SK-N-SH treated with all-trans-retinoic acid at 6 μM for 48 hours (cell line): ENCODE results near the gene MFAP1.
"Not testable (repeated sequence)": the region's sequence is repeated elsewhere in the genome, so short reads cannot be mapped to it uniquely, and the experiment has no call there.

Source experiments
- ATAC-seq: fragments of 200-7000 bp; cut with Tn5 transposase; 3 replicates; pipeline ENCODE4 v1.9.1; 2020; ENCODE audit warnings: mild to moderate bottlenecking, moderate library complexity
- ARNTL ChIP-seq: fragments of 450-650 bp; formaldehyde crosslinking; IDR thresholded peaks from 2 replicates; pipeline ENCODE4 v1.5.0; 2020; ENCODE audit warnings: low read depth, mild to moderate bottlenecking, moderate library complexity, borderline replicate concordance
- BACH2 ChIP-seq: fragments of 250-450 bp; sonication (Bioruptor Pico); IDR thresholded peaks from 2 replicates; pipeline ENCODE4 v1.9.0; 2021; ENCODE audit warnings: mild to moderate bottlenecking, borderline replicate concordance
- CSDC2 ChIP-seq: fragments of 250-450 bp; sonication (Bioruptor Pico); IDR thresholded peaks from 2 replicates; pipeline ENCODE4 v1.5.0; 2020; ENCODE audit warnings: mild to moderate bottlenecking, moderate library complexity
- ESRRG ChIP-seq: fragments of 250-450 bp; sonication (Bioruptor Pico); IDR thresholded peaks from 2 replicates; pipeline ENCODE4 v1.6.1; 2021; ENCODE audit warnings: mild to moderate bottlenecking
- OSR1 ChIP-seq: fragments of 250-450 bp; sonication (Bioruptor Pico); IDR thresholded peaks from 2 replicates; pipeline ENCODE4 v1.8.0; 2022; ENCODE audit warnings: moderate library complexity, mild to moderate bottlenecking, inconsistent platforms
- PPARA ChIP-seq: fragments of 250-450 bp; sonication (Bioruptor Pico); IDR thresholded peaks from 2 replicates; pipeline ENCODE4 v1.5.0; 2020; ENCODE audit warnings: mild to moderate bottlenecking, borderline replicate concordance
- SNAI2 ChIP-seq: fragments of 250-450 bp; sonication (Bioruptor Pico); IDR thresholded peaks from 2 replicates; pipeline ENCODE4 v1.5.0; 2020; ENCODE audit warnings: mild to moderate bottlenecking, moderate library complexity
- TCF4 ChIP-seq: fragments of 250-450 bp; sonication (Bioruptor Pico); IDR thresholded peaks from 2 replicates; pipeline ENCODE4 v1.8.0; 2021; ENCODE audit warnings: mild to moderate bottlenecking, moderate library complexity, borderline replicate concordance
- TOX ChIP-seq: fragments of 250-450 bp; sonication (Bioruptor Pico); IDR thresholded peaks from 2 replicates; pipeline ENCODE4 v1.8.0; 2021; ENCODE audit warnings: mild to moderate bottlenecking, moderate library complexity, borderline replicate concordance
- ZC3H10 ChIP-seq: fragments of 250-450 bp; sonication (Bioruptor Pico); IDR thresholded peaks from 2 replicates; pipeline ENCODE4 v1.5.1; 2021; ENCODE audit warnings: mild to moderate bottlenecking, moderate library complexity
- ZFP3 ChIP-seq: fragments of 250-450 bp; sonication (Bioruptor Pico); IDR thresholded peaks from 2 replicates; pipeline ENCODE4 v1.5.0; 2020; ENCODE audit warnings: mild to moderate bottlenecking, moderate library complexity
- ZFP30 ChIP-seq: fragments of 450-650 bp; formaldehyde crosslinking; IDR thresholded peaks from 2 replicates; pipeline ENCODE4 v1.5.0; 2022; ENCODE audit warnings: mild to moderate bottlenecking, moderate library complexity
- ZNF565 ChIP-seq: fragments of 450-650 bp; formaldehyde crosslinking; conservative IDR thresholded peaks from 2 replicates; pipeline ENCODE4 v1.5.0; 2020; ENCODE audit warnings: low read depth, mild to moderate bottlenecking, moderate library complexity
- ZNF8 ChIP-seq: fragments of 450-650 bp; formaldehyde crosslinking; IDR thresholded peaks from 2 replicates; pipeline ENCODE4 v1.5.0; 2020; ENCODE audit warnings: mild to moderate bottlenecking, moderate library complexity
- TF ChIP-seq, protein P1 (sequence below): fragments of 250-450 bp; sonication (Bioruptor Pico); IDR thresholded peaks from 2 replicates; pipeline ENCODE4 v1.5.0; 2020; ENCODE audit warnings: mild to moderate bottlenecking, moderate library complexity
- TF ChIP-seq, protein P2 (sequence below): fragments of 250-450 bp; sonication (Bioruptor Pico); IDR thresholded peaks from 2 replicates; pipeline ENCODE4 v1.8.0; 2021; ENCODE audit warnings: low read depth, mild to moderate bottlenecking, moderate library complexity, borderline replicate concordance
- TF ChIP-seq, protein P3 (sequence below): fragments of 250-450 bp; sonication (Bioruptor Pico); IDR thresholded peaks from 2 replicates; pipeline ENCODE4 v1.8.0; 2020; ENCODE audit warnings: mild to moderate bottlenecking, moderate library complexity, borderline replicate concordance
- TF ChIP-seq, protein P4 (sequence below): fragments of 250-450 bp; sonication (Bioruptor Pico); IDR thresholded peaks from 2 replicates; pipeline ENCODE4 v1.5.1; 2021; ENCODE audit warnings: mild to moderate bottlenecking, moderate library complexity
- TF ChIP-seq, protein P5 (sequence below): fragments of 250-450 bp; sonication (Bioruptor Pico); IDR thresholded peaks from 2 replicates; pipeline ENCODE4 v1.5.1; 2020; ENCODE audit warnings: low read depth, mild to moderate bottlenecking, moderate library complexity

Gene MFAP1

DNA sequence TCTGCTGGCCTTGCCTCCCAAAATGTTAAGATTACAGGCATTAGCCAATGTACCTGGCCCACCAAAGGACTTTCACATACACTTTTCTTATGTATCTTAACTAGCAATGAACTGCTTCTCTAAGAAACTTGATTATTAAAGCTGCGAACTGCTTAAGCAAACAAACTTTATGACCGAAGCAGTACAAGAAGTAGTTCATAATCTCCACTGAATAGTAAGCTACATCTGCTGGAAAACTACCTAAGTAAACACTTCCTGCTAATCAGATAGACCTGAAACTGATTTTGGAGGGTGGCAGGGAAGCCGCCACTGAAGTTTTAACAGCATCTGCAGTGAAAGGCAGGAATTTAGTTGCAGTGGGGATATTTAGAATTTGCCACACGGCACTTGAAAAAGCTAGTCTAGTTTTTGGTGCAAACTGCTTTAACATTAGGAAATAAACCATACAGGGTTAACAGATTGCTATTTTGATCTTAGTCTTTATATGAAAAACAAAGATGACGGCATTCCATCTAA is 16.0 kb downstream of the MFAP1 start (continued):
- TF ChIP-seq, protein P1, sequence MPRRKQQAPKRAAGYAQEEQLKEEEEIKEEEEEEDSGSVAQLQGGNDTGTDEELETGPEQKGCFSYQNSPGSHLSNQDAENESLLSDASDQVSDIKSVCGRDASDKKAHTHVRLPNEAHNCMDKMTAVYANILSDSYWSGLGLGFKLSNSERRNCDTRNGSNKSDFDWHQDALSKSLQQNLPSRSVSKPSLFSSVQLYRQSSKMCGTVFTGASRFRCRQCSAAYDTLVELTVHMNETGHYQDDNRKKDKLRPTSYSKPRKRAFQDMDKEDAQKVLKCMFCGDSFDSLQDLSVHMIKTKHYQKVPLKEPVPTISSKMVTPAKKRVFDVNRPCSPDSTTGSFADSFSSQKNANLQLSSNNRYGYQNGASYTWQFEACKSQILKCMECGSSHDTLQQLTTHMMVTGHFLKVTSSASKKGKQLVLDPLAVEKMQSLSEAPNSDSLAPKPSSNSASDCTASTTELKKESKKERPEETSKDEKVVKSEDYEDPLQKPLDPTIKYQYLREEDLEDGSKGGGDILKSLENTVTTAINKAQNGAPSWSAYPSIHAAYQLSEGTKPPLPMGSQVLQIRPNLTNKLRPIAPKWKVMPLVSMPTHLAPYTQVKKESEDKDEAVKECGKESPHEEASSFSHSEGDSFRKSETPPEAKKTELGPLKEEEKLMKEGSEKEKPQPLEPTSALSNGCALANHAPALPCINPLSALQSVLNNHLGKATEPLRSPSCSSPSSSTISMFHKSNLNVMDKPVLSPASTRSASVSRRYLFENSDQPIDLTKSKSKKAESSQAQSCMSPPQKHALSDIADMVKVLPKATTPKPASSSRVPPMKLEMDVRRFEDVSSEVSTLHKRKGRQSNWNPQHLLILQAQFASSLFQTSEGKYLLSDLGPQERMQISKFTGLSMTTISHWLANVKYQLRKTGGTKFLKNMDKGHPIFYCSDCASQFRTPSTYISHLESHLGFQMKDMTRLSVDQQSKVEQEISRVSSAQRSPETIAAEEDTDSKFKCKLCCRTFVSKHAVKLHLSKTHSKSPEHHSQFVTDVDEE, result no peak
- no peak for TF ChIP-seq PPARA (CRISPR knock-in tag)

DNA sequence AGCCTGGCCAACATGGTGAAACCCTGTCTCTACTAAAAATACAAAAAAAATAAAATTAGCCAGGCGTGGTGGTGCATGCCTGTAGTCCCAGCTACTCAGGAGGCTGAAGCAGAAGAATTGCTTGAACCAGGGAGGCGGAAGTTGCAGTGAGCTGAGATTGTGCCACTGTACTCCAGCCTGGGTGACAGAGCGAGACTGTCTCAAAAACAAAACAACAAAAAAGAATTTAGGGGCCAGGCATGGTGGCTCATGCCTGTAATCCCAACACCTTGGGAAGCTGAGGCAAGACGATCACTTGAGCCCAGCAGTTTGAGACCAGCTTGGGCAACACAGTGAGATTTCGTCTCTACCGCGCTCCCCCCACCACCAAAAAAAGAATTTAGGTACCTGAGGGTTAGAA is 21.8 kb downstream of the MFAP1 start:
- not testable (repeated sequence) for ATAC-seq

DNA sequence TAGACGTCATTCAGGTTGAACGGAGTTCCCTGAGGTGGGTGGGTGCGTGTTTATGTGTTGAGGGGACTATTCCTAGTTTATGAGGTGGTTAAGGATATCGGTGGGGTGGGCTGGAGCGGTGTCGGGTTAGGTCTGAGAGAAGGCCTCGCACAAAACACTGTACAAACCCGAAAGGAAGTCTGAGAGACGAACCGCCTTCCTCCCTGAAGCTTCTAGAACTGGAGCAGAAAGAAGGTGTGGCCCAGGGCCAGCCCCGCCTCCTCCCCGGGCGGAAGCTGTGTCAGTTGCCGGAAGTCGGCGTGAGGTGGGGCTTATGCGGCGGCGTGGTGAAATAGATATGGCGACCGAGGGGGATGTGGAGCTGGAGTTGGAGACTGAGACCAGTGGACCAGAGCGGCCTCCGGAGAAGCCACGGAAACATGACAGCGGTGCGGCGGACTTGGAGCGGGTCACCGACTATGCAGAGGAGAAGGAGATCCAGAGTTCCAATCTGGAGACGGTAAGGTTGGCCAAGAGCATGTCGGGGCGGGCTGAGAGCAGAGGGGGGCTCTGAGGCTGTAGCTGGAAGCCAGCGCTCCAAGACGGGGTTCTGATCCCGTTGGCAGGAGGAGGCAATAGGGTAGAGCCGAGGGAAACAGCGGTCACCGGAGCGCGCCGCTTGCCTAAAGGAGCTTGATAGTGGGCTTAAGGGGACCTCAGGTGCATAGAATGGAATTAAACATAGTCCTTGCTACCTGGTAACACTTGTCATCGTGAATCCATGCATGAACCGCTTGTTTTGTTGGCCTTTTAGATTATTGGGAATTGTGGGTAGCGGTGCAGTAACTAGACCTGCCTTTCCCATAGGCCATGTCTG is 24.0 kb downstream of the MFAP1 start, which contains the start of gene HYPK:
Gene HYPK, plus strand, starts transcription at position 314 of the 856 bp plus-strand sequence. Its CDS starts 24 bp downstream, at position 338.
- TF ChIP-seq ZFP30 (CRISPR knock-in tag) (no peak), ARNTL (CRISPR knock-in tag) (no peak), TCF4 (CRISPR knock-in tag) (no peak), PPARA (CRISPR knock-in tag) (no peak), ZNF8 (no peak), CSDC2 (CRISPR knock-in tag) (no peak), ZNF565 (no peak), ZC3H10 (CRISPR knock-in tag) (no peak)
- TF ChIP-seq, protein P2, sequence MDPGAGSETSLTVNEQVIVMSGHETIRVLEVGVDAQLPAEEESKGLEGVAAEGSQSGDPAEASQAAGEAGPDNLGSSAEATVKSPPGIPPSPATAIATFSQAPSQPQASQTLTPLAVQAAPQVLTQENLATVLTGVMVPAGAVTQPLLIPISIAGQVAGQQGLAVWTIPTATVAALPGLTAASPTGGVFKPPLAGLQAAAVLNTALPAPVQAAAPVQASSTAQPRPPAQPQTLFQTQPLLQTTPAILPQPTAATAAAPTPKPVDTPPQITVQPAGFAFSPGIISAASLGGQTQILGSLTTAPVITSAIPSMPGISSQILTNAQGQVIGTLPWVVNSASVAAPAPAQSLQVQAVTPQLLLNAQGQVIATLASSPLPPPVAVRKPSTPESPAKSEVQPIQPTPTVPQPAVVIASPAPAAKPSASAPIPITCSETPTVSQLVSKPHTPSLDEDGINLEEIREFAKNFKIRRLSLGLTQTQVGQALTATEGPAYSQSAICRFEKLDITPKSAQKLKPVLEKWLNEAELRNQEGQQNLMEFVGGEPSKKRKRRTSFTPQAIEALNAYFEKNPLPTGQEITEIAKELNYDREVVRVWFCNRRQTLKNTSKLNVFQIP (CRISPR knock-in tag), result no peak
- TF ChIP-seq, protein P3, sequence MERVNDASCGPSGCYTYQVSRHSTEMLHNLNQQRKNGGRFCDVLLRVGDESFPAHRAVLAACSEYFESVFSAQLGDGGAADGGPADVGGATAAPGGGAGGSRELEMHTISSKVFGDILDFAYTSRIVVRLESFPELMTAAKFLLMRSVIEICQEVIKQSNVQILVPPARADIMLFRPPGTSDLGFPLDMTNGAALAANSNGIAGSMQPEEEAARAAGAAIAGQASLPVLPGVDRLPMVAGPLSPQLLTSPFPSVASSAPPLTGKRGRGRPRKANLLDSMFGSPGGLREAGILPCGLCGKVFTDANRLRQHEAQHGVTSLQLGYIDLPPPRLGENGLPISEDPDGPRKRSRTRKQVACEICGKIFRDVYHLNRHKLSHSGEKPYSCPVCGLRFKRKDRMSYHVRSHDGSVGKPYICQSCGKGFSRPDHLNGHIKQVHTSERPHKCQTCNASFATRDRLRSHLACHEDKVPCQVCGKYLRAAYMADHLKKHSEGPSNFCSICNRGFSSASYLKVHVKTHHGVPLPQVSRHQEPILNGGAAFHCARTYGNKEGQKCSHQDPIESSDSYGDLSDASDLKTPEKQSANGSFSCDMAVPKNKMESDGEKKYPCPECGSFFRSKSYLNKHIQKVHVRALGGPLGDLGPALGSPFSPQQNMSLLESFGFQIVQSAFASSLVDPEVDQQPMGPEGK (CRISPR knock-in tag), result peak; percentile 11; the same call in 1 of the 2 replicates
- TF ChIP-seq, protein P1, result 0 out of 2 replicates have a peak, but pooled peaks have one; percentile 18
- ATAC-seq, result peak; percentile 93

DNA sequence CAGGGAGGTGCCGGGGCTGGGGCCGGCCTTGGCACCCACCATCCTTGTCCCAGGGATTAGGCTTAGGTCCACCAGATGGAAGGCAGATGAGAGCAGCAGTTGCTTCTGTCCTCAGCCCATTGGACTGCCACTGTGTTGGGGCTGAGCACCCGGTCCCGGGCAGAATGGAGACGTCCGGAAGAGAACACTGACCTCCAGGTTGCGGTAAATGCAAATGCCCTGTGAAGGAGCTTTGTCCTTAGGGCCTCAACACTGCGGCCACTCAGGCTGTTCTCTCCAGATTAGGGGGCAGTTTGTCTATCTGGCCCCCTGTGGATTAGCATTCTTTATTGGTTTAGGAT is 24.6 kb downstream of the MFAP1 start, which contains the start of gene SERINC4:
Gene SERINC4, minus strand, starts transcription at position 276 of the 341 bp plus-strand sequence. Its CDS starts 234 bp downstream, at position 42.
- peak; percentile 1; the same call in 2 of the 3 replicates for ATAC-seq
- TF ChIP-seq BACH2 (CRISPR knock-in tag) (no peak), ZFP3 (CRISPR knock-in tag) (no peak), ZFP30 (CRISPR knock-in tag) (no peak), ESRRG (CRISPR knock-in tag) (no peak), TOX (CRISPR knock-in tag) (no peak), OSR1 (CRISPR knock-in tag) (no peak), SNAI2 (CRISPR knock-in tag) (no peak)
- TF ChIP-seq, protein P4, sequence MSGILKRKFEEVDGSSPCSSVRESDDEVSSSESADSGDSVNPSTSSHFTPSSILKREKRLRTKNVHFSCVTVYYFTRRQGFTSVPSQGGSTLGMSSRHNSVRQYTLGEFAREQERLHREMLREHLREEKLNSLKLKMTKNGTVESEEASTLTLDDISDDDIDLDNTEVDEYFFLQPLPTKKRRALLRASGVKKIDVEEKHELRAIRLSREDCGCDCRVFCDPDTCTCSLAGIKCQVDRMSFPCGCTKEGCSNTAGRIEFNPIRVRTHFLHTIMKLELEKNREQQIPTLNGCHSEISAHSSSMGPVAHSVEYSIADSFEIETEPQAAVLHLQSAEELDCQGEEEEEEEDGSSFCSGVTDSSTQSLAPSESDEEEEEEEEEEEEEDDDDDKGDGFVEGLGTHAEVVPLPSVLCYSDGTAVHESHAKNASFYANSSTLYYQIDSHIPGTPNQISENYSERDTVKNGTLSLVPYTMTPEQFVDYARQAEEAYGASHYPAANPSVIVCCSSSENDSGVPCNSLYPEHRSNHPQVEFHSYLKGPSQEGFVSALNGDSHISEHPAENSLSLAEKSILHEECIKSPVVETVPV (CRISPR knock-in tag), result no peak
- TF ChIP-seq, protein P5, sequence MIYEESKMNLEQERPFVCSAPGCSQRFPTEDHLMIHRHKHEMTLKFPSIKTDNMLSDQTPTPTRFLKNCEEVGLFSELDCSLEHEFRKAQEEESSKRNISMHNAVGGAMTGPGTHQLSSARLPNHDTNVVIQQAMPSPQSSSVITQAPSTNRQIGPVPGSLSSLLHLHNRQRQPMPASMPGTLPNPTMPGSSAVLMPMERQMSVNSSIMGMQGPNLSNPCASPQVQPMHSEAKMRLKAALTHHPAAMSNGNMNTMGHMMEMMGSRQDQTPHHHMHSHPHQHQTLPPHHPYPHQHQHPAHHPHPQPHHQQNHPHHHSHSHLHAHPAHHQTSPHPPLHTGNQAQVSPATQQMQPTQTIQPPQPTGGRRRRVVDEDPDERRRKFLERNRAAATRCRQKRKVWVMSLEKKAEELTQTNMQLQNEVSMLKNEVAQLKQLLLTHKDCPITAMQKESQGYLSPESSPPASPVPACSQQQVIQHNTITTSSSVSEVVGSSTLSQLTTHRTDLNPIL (CRISPR knock-in tag), result no peak
- TF ChIP-seq, protein P1, result no peak
